DMS53 treated with DMSO at 0.1 percent for 48 hours (cell line): Measurements from ENCODE around the gene RGL3.
"Not testable (repeated sequence)": the region's sequence is repeated elsewhere in the genome, so short reads cannot be mapped to it uniquely, and the experiment has no call there.

ENCODE experiments used
- DNase-seq: peaks from one replicate; lab custom pipeline; 2025; ENCODE audit not compliant: unreplicated experiment; lab: John Stamatoyannopoulos, UW

Gene RGL3

DNA sequence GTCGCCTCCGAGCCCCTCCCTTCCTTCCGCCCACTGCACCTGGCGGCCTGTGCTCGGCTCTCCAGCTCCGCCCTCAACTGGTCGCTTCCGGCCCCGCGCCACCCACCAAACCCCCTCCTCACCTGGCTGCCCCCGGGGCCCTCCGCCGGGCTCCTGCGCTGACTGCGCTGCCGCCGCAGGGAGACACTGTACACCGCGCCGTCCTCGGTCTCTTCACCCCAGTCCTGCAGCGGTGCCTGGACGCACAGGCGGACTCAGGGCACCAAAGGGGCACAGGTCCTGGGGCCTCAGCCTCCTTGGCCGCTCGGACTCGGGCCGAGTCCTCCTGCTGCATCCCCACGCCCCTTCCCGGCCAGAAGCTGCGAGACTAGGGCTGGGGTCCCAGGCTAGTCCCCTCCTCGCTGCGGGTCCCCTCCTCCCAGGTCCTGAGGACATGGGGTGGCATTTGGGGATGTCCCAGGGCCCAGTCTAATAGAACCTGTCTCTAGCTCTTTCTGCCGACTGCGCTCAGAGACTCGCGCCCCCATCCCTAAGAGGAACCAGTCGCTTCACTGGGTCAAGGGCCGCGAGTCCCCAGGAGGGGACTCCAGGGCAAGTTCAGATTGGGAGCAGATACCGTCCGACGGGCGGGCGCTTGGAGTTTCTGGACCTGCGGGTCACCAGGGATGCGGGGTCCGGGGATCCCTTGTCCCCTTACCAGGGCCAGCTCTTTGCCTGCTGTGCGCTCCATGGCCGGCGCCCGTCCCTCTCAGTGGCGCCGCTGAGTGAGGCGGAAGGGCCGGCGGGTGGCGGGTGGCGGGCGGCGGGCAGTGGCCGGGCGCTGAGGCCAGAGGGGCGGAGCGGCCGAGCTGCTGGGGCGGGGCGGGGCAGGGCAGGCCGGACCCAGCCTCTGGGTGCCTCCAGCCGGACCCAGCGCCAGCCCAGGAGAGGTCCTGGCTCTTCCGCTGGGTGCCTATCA lies at the start of gene RGL3:
Gene RGL3, minus strand, starts transcription at position 766 of the 958 bp plus-strand sequence. Its CDS starts 36 bp downstream, at position 730.
- peak; percentile 39 for DNase-seq

- not testable (repeated sequence) for DNase-seq
These were observed 49.2 kb upstream of the RGL3 start for GRCh38 chr19:11468266-11468845.

- DNase-seq, result no peak
These were observed 46.5 kb upstream of the RGL3 start for GRCh38 chr19:11465600-11465999.

- no peak for DNase-seq
These were observed 45.5 kb upstream of the RGL3 start for GRCh38 chr19:11464333-11465265.

GRCh38 chr19:11463391-11463790 lies 44.3 kb upstream of the RGL3 start:
- DNase-seq, result no peak

DNA sequence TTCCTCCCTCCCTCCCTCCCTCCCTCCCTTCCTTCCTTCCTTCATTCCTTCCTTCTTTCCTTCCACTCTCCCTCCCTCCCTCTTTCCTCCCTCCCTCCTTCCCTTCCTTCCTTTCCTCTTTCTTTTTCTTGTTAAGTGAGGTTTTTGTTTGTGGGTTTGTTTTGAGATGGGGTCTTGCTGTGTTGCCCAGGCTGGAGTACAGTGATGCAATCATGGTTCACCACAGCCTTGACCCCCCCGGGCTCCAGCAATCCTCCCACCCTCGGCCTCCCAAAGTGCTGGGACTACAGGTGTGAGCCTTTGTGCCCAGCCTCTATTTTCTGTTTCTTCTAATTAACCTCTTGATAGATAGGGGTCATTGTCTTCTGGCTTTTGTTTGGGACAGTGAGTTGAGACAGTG lies 42.3 kb upstream of the RGL3 start:
- DNase-seq, result no peak

DNA sequence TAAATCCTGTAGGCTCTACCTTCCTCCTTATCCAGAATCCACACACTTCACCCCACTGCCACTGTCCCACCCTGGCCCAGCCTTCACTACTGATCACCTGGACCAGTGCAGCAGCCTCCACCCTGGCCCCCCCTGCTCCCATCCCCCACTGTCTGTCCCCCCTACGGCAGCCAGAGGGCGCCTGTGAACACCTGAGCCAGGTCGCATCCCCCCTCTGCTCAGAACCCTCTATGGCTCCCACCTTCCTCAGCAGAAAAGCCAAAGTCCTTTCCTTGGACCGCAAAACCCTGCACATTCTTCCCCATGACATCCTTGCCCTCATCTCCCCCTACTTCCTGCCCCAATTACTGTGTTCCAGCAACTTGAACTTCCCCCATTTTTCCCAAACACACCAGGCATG lies 41.1 kb upstream of the RGL3 start:
- DNase-seq, result no peak

- not testable (repeated sequence) for DNase-seq
These were observed 39.8 kb upstream of the RGL3 start for GRCh38 chr19:11458912-11459311.

- no peak for DNase-seq
These were observed 39.3 kb upstream of the RGL3 start for GRCh38 chr19:11458236-11458900.

DNA sequence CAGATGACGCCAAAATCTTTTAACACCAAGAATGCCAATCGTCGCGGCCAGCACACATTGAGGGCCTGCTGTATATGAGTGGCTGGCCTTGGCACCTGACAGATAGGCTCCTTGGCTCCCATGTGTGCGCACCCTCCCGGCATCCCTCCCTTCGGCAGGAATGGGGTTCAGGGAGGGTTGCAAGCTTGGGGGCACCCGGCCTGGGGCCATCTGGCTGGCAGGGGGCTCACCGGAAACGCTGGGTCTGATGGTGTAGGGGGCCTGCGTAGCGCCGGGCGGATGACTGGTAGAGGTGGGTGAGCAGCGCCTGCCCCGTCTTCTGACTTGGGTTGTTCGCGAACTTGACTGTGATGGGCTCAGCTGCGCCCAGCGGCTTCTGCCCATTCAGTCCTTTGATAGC lies 38.7 kb upstream of the RGL3 start:
- no peak for DNase-seq

DNA sequence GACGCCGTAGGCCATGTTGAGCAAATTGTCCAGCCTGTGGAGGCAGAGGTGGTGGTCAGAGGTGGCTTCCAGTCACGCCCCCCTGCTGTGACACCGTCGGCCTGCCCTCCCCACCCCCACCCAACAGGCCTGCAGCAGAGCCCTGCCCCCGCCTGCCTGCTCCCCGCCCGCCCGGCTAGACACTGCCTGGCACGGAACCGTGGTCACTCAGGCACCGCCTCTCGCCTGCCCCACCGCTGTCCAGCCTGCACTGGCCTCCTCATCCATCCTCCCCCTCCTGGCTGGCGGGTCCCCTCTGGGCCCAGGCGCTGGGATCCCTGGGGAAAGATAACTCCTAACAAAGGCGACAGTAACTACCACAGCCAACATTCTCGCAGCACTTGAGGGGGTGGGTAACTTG lies 38.0 kb upstream of the RGL3 start:
- DNase-seq, result no peak

DNA sequence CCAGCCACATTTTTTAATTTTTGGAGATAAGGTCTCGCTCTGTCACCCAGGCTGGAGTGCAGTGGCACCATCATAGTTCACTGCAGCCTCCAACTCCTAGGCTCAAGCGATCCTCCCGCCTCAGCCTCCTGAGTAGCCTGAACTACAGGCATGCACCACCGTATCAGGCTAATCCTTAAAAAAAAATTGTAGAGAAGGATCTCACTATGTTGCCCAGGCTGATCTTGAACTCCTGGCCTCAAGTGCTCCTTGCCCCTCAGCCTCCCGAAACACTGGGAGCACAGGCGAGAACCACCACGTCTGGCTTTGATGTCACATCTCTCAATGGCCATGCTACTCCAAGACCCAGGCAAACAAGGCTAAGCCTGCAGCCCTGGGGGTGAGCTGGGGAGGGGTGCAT lies 37.5 kb upstream of the RGL3 start:
- no peak for DNase-seq

GRCh38 chr19:11455233-11455554 lies 36.1 kb upstream of the RGL3 start:
- DNase-seq, result not testable (repeated sequence)

DNA sequence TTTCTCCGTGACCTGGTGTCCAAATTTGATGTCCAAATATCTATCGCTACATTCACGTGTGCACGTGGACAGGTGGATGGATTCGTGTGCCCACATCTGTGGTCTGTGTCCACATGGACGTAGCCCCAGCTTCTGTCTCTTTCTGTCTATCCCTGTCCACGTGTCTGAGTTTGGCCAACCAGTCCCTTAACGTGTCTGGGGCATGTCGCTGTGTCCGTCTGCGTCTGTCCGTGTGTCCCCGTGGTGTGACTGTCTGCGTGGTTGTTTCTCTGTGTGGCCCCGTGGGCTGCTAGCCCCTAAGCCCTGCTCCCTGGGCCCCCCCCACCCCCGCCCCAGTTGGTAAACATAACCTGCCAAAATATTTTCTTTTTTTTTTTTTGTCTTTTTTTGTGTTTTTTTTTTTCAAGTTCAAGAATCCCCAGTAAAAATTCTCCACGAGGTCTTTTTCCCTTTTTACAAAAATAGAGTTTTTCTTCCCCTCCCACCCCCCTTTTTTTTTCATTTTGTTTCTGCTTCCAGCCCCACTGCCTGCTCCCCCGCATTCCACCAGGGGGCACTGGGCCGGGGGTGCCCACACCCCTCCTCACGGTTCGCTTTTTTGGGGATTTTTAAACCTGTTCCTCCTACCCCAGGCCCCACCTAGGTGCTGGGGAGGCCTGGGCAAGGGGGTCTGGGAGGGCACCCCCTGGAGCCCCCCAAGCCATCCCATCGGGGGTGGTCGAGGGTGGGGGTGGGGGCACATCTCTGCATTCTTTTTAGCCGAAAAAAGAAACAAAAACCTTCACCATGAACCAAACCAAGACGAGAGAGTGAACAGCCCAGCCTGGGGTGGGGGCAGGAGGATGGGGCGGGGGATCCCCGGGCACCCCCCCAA lies 34.6 kb upstream of the RGL3 start:
- DNase-seq, result no peak

DNA sequence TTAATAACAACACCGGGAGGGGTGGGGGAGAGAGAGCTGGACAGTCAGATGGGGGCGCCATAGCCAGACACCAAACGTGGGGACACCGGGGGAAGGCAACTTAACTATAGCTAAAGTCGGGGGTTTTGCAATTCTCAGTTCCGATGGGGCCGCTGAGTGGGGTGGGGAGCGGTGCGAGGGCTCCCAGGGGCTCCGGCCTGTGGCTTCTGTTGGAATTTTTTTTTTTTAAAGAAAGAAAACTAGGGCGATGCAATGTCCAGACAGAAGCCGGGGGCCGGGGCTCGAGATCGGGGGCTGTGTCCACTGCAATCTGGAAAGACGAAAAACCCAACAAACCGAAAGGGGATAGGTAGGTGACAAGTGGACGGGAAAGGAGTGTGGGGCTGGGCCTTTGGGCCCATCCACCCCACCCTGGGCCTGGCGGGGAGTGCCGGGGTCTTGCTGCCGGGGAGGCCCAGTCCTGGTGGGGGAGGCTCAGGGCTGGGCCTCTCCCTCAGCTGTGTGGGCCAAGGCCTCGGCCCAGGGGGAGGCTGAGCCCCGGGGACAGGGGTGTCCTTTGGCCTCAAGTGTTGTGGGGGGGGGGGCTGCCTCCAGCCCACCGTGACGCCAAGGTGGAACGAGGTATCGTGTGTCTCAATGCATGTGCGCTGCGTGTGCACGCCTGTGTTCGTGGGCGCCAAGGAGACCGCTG lies 33.7 kb upstream of the RGL3 start:
- no peak for DNase-seq

GRCh38 chr19:11451871-11452619 lies 32.9 kb upstream of the RGL3 start:
- no peak for DNase-seq

DNA sequence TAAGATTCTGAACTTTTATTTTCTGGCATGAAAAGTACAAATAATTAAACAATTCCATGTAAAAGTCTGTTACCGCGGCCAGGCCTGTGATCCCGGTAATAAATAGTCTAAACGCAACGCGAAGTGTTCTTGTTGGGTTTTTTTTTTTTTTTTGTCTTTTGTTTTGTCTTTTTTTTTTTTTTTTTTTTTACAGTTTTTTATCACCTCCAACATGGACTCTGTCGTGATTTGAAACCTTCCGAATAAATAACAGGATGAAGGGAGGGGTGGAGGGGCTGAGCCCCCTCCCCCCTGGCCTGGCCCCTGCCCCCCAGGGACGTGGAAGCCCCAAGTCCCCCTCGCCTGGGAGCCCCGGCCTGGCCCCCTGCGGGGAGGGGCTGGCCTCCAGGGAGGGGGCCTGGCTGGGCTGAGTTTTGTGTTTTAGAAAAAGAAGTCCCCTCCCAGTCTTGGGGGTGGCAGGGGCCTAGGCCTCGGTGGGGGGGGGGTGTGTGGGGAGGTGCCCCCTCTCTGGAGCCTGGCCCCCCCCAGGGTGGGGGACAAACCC lies 32.3 kb upstream of the RGL3 start:
- DNase-seq, result no peak

GRCh38 chr19:11450570-11451326 lies 31.6 kb upstream of the RGL3 start:
- no peak for DNase-seq
